ENCODE results near the gene ZC3H13. TPM values are rescaled to one million over a fixed set of nuclear protein-coding genes. Genes with fewer than 3 reads are reported as not detected.

ZC3H13 gene
- total and polyA plus RNA-seq, 2 of the 8 experiments (the other 6 are each of a cell fraction or from before 2014, with no cell fraction given) = 5.1 to 57.8 TPM

- no peak overlapping the region for H3K4ac ChIP-seq (replicated peaks; ENCODE audit: insufficient read length, low read depth, low read length)
- H4K8ac ChIP-seq (ENCODE audit: extremely low read depth, insufficient read depth, low read length) = no peak overlapping the region
- no peak overlapping the region for H2BK5ac ChIP-seq (ENCODE audit: low read depth, low read length)
- no peaks in the 10 kb centered on the region for H4K20me1 ChIP-seq (replicated peaks in 1 of 2; ENCODE audit: control insufficient read depth in 1 of 2, insufficient read depth in 2 of 2, low read length in 2 of 2)
- no peak for DNase-seq (ENCODE audit: low read depth in 1 of 2, low spot score in 2 of 2)
- no peaks in the 10 kb centered on the region; a peak in 1 of 4 replicates for H3K79me2 ChIP-seq (ENCODE audit: control insufficient read depth in 1 of 2, insufficient read depth in 2 of 2, low read length in 2 of 2)
- no peak overlapping the region for H4K91ac ChIP-seq (replicated peaks; ENCODE audit: insufficient read length, low read length)
- H3K18ac ChIP-seq (ENCODE audit: extremely low read depth, low read length) = no peak overlapping the region
- no peak overlapping the region for H2BK120ac ChIP-seq (replicated peaks; ENCODE audit: low read depth, low read length)
- no peaks in the 10 kb centered on the region for H3K23me2 ChIP-seq (ENCODE audit: low read depth, low read length)
- no peak overlapping the region for H3K27ac ChIP-seq (ENCODE audit: low read depth, low read length)
- POLR2A ChIA-PET (ENCODE audit: partially characterized antibody) = interaction anchor here (0.6 kb wide), 1 partner anchor 15 kb away, joined by 3 read pairs; no protein-coding TSS in a partner anchor
- H3K9ac ChIP-seq (replicated peaks in 1 of 4; ENCODE audit: extremely low read depth in 1 of 4, low read depth in 3 of 4, low read length in 3 of 4) = peak overlapping the region in 1 of 4 experiments; percentile 8; a peak in 1 of 7 replicates
- H2BK15ac ChIP-seq (ENCODE audit: low read length) = no peak overlapping the region
- no peaks in the 10 kb centered on the region for H3K9me3 ChIP-seq (ENCODE audit: insufficient read depth in 2 of 2, low read depth in 1 of 2, low read length in 1 of 2)
- H3K36me3 ChIP-seq (ENCODE audit: control insufficient read depth in 2 of 4, insufficient read depth in 4 of 4, low read length in 3 of 4) = peaks cover 0 to 56% (median 22%) of the 10 kb centered on the region in 4 experiments; a peak in 5 of 8 replicates
- H2AFZ ChIP-seq (ENCODE audit: low read length) = no peak overlapping the region
- H3K4me2 ChIP-seq (ENCODE audit: insufficient read depth in 1 of 2, low read depth in 2 of 2, low read length in 2 of 2) = no peak overlapping the region
- H3K4me3 ChIP-seq (ENCODE audit: extremely low read depth in 1 of 4, insufficient read depth in 2 of 4, low read depth in 3 of 4, low read length in 4 of 4) = no peak overlapping the region
- H2BK12ac ChIP-seq (ENCODE audit: low read depth, low read length) = no peak overlapping the region
- H3K79me1 ChIP-seq (ENCODE audit: low read depth, low read length) = no peaks in the 10 kb centered on the region; the same call in 1 of the 2 replicates
- no peak overlapping the region for H2BK20ac ChIP-seq (ENCODE audit: low read length)
- 90% methylated on average over 2 of the region's 2 CpGs; no CpG with 5 or more reads in 1 of the 2 experiments for WGBS, 2 experiments (ENCODE audit: extremely low coverage in 1 of 2, insufficient coverage in 1 of 2, insufficient read length in 1 of 2, insufficient replicate concordance in 2 of 2, low coverage in 1 of 2, low lambda C conversion rate in 2 of 2, missing lambda C conversion rate in 1 of 2)
- H3K27me3 ChIP-seq (replicated peaks in 1 of 4; ENCODE audit: control insufficient read depth in 3 of 4, extremely low read depth in 1 of 4, insufficient read depth in 3 of 4, low read length in 3 of 4) = no peaks in the 10 kb centered on the region
- CTCF ChIA-PET (ENCODE audit: partially characterized antibody) = interaction anchor here (0.6 kb wide), 1 partner anchor 20 kb away, joined by 3 read pairs; no protein-coding TSS in a partner anchor
- H3K4me1 ChIP-seq (replicated peaks in 1 of 4; ENCODE audit: control insufficient read depth in 3 of 4, insufficient read depth in 4 of 4, low read length in 3 of 4) = no peaks in the 10 kb centered on the region
- no peak overlapping the region for H4K5ac ChIP-seq (ENCODE audit: insufficient read length, low read depth, low read length)
- no peak for FAIRE-seq
- no peak overlapping the region for H2AK5ac ChIP-seq (ENCODE audit: low read depth, low read length)
- H3K56ac ChIP-seq (replicated peaks; ENCODE audit: insufficient read length, low read depth, low read length) = no peak overlapping the region
- no peak overlapping the region for H3K14ac ChIP-seq (ENCODE audit: insufficient read length)
- H3K23ac ChIP-seq (ENCODE audit: insufficient read length) = no peak overlapping the region
- TF ChIP-seq TEAD4 (IDR thresholded peaks at IDR 0.05; ENCODE audit: low read depth, low read length) = no peak
These were observed 78.0 kb downstream of the ZC3H13 start for GRCh38 chr13:45974500-45974899.

All from H1 (cell line).